GOT3 (cell line): Measurements from ENCODE around the gene KIAA0753.

Source experiments
- DNase-seq: peaks from one replicate; lab custom pipeline; 2025; ENCODE audit warnings: mixed read lengths; lab: John Stamatoyannopoulos, UW

Gene KIAA0753

DNA sequence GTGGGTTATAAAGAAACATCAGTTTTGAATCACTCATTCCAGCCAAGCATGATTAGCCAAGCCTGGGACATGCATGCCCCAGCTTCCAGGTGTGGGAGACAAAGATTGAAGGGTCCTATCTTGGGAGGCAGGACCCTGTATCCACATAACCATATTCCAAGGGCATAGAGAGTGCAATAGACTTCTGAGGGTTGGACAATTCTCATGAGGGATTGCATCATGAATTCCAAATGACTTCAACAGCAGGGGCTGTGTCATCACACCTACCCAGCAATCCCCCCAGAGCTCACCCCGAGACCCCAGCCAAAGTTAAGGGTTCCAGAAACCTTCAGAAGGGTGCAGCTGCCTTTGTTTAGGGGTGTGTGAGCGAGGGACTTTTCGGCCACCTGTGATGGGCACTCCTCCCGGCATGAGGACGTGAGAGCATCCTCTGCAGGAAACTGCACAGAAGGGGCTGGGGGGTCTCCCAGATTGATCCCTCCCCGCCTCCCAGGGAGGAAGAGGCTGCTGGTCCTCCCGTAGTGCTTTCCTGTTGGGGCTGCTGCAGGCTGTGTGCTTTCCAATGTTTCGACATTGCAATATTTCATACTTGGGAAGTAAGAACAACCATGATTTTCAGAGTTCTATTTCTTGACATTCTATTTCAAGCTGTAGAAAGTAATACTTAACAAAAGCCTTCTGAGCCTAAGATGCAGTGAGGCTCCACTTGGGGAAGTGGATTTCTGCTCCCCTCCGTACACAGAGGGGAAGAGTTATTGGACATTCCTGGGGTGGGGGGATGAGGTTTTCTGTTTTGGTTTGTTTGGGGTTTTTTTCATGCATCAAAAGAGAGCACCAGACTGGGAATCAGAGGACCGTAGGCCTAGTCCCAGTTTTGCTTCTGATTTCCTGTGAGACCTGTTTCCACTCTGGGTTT, 70.9 kb downstream of the KIAA0753 start:
- DNase-seq, result no peak

DNA sequence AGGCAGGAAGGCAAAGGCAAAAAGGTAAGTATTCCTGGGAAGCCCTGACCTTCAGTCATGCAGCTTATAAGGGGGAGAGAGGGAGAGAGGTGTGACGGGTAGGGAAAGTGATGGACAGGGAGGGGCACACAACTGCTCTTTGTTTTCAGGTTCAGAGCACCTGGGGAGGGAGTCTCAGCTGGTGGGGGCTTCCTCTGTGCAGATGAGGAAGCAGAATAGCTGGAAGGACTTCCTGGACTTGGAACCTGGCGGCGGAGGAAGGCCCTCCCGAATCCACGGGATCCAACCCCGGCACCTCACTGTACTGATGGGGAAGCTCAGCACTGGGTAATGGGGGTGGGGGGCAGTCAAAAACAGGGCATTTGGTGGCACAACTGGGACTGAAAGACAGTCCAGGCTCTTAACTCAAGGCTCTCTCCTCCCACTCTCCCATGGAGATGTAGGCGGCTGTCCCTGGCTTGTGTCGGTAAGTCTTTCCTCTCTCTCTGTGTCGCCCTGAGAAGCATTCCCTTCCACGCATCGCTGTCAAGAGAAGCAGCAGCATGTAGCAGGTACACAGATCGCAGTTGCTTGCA, 72.2 kb downstream of the KIAA0753 start:
- no peak for DNase-seq

DNA sequence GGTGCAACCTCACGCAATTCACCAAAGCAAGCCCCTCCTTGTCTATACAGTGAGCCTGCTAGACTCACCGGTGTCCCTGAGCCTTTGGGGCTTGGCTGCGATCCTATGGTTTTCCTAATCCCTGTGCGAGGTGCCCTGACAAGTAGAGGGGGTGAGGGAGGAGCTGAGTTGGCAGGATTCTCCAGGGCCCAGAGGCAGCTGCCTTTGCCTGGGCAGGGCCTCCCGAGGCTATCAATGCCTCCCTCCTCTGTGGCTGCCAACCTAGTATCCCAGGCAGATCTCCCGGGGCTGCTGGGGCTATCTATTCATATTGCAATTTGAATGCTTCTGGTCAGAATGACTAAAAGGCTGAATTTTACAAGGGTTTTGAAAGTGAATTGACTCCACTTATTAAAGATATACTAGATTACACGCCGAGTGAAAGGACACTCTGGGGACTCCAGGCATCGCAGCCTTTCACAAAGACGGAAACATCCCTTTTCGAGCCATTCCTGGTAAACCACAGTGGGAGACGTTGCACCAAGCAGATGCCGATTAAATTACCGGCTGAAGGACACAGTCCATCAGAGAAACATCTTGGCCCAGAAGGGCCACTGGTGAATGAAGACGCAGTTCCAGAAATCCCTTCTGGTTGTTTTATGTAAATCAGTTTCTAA, 72.9 kb downstream of the KIAA0753 start:
- no peak for DNase-seq

DNA sequence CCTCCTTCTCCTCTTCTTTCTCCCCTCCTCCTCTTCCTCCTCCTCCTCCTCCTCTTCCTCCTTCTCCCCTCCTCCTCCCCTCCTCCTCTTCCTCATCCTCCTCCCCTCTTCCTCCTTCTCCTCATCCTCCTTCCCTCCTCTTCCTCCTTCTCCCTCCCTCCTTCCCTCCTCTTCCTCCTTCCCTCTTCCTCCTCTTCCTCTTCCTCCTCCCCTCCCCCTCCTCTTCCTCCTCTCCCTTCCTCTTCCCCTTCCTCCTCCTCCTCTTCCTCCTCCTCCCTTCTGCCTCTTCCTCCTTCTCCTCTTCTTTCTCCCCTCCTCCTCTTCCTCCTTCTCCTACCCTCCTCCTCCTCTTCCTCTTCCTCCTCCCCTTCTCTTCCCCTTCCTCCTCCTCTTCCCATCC, 79.1 kb downstream of the KIAA0753 start:
- DNase-seq, result no peak

DNA sequence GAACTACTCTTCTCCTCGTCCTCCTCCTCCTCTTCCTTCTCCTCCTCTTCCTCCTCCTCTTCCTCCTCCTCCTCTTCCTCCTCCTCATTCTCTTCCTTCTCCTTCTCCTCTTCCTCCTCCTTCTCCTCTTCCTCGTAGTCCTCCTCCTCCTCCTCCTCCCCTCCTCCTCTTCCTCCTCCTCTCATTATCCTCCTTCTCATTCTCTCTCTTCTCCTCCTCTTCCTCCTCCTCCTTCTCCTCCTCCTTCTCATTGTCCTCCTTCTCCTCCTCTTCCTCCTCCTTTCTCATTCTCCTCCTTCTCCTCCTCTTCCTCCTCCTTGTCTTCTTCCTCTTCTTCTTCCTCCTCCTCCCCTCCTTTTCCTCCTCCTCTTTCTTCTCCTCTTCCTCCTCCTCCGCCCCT, 80.0 kb downstream of the KIAA0753 start:
- no peak for DNase-seq

DNA sequence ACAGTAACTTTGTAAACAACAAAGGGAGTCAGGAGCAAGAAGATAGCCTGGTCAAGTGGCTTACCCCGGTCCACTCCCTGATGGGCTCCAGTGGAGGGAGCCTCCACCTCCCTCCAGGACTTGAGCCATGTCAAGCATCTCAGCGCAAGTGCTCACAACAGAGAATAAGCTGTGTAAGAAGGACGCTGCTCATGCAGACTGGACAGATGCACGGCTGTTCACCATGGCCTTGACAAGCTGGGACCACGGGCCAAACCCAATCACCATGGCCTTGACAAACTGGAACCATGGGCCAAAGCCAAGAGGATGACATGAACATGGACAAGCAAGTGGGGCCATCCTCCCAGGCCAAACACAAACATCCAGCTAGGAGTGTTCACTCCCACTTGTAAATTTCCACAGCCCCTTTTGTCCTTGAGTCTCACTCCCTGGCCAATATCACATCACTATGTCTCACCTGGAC, 80.7 kb downstream of the KIAA0753 start:
- no peak for DNase-seq

DNA sequence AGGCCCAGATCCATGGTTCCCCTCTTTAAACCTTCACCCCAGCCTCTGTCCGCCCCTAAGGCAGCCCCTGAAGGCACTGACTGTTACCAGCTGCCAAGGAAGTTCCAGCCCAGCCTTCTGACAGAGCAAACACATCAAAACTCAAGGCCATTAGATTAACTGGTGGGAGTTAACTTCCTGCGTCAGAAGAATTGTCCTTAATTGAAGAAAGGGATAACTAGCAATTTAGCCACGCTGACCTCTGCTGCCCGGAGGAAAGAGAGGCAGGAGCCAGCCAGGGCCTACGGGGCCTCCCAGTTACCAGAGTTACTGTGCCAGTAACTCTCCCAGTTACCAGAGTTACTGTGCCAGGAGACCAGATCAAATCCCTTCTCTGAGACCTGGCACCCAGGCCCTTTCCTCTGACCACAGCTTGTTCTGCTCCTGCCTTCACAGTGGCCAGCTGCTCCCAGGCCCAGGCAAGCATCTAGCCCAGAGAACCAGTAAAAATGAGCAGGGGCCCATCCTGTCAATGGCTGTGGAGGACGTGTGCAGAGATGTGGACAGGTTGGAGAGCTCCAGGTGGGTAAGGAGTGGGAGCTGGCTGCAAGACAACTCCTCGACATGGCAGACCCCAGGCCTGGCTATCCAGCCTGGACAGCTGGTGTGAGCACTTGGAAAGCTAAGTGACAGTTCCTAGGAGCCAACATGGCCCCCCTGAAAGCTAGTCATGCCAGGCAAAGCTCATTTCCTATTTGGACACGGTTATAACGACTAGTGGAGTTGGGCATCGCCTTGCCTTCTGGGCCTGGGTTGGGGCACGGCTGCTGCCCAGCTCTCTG, 81.4 kb downstream of the KIAA0753 start:
- no peak for DNase-seq

DNA sequence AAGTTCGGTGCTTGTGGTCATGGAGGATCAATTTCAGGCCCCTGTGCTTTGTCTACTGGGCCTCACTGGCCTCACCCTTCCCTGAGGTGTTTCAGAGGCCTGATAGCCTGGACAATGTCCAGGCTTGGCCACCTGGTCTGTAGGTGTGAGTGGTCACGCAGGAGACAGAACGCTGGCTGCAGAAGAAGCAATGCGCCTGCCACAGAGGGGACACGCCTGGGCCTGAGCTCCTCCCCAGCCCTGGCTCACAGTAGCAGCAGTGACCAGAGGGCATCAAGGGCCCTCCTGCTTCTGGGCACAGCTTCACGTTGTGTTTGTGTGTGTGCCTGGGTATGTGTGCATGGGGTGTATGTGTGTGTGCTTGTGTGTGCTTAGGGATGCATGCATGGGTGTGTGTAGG, 82.2 kb downstream of the KIAA0753 start:
- DNase-seq, result no peak

DNA sequence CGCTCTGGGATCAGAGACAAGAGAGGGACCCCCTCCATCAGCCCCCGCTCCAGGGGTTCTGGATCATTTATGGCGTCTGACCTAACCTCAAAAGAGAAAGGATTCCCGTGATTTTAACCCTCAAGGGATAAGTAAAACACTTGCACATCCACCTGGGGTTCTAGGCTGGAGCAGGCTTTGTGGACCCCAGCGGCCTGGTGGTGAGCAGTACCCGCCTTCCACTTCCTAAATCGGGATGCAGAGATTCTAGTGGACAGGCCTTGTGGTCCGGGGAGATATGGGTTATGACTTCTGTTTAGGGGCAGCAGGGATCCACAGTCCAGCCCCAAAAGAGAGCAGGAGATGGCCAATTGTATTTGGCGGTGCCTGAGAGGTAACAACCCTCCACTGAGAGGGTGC, 83.5 kb downstream of the KIAA0753 start:
- no peak for DNase-seq

DNA sequence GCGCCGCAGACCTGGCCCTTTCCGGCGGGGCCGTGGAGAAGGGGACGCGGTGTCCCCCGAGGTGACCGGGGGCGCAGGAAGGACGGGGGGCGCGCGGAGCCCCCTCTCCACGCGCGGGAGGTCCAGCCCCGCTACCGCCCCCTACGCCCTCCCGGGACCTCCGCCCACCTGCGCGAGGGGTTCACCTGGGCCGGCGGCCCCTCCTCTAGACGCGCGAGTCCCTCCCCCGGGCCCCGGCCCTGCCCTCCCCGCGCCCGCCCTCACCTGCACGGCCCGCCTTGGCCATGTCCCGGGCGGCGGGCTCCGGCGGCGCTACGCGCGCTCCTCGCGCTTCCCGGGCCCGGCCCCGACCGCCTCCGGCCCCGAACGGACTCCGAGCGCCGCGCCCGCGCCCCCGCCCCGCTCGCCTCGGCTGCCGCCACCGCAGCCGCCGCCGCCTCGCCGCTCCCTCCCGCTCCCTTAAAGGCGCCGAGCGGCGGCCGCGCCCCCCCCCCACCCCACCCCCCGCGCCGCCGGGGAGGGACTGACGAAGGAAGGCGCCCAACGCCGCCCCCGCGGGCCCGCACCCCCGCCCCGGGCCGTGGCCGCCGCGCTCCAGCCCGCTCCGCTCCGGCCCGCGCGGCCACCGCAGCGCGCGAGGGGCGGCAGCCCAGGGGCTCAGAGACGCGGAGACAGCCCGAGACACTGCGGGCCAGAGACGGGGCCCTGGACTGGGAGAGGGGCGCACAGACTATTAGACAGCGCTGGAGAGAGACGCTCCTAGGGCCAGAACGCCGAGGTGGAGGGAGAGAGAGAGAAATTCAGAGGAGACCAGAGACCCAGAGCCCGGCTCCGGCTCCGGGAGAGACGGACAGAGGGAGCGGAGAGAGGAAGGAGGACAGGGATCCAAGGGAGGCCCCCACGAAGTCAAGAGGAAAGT, 84.1 kb downstream of the KIAA0753 start, which contains the start of gene PITPNM3:
PITPNM3 (minus strand) TSS at position 435 of the 919 bp plus-strand sequence; CDS start at position 286, 149 bp downstream.
- no peak for DNase-seq

DNA sequence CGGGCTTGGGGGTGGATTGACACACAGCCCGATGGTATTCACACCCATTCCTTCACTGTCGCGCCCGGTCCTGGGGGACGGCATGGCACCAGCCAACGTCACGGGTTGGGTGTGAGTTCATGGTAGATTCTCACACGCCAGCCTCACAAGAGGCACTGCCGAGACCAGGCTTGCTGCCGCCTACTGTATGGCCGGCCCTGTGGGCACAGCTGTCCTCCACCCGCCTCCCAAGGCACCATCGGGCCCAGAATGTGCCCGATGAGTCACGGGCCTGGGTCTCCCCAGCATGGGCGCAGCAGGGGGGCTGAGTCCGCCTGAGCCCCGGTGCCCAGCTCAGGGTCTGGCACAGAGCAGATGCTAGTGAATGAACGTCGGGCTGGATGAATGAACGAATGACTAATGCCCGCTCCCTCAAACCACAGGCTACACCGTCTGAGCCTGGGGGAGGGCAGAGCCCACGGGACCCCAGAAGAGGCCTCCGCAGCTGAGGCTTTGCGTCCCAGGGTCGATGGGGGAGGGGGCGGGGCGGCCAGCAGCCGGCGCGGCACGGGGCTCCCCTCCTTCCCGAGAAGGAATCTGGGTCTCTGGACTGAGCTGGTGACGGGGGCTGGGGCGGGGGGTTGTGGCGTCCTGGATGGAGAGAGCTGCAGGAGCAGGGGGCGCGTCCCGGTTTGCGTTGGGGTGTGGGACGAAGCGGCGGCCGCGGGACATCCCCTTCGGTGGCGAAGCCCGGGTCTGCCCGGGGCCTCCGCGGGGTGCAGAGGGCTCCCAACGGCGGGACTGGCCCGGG, 85.0 kb downstream of the KIAA0753 start:
- no peak for DNase-seq

DNA sequence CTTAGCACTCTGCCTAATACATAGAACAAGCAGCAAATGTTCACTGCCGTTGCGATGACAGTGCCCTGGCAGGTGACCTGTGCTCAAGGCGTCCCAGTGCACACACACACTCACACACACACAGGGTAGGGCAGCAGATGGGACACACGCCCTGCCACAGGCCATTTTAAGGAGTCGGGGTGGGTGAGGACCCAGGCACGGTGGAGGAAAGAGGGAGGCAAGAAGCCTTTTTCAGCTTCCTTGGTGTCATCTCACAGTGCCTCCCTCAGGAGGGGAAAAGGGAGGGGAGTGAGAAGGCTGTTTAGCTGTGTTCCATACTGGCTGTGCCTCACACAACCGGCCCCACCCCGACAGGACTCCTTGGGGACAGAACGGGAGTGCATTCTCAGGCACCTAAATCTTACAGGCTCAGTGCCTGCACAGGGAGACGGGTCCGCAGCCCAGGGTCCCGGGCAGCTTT, 85.6 kb downstream of the KIAA0753 start:
- no peak for DNase-seq

DNA sequence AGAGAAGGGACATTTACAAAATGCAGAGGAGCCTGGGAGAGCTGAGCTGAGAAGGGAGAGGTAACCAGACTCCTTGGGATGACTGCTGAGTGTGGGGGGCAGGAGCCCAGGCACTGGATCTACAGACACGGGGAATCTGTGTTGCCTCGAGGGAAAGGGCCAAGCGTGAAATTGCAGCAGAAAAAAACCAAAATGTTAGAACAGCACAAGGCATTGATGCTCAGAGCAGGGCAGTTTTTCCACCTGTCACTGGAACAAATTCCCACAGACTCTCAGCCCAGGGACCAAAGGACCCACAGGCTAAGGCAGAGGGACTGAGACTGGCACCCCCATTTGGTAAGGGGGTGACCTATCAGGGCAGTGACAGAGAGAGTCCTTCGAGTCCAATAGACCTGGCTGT, 86.2 kb downstream of the KIAA0753 start:
- no peak for DNase-seq

DNA sequence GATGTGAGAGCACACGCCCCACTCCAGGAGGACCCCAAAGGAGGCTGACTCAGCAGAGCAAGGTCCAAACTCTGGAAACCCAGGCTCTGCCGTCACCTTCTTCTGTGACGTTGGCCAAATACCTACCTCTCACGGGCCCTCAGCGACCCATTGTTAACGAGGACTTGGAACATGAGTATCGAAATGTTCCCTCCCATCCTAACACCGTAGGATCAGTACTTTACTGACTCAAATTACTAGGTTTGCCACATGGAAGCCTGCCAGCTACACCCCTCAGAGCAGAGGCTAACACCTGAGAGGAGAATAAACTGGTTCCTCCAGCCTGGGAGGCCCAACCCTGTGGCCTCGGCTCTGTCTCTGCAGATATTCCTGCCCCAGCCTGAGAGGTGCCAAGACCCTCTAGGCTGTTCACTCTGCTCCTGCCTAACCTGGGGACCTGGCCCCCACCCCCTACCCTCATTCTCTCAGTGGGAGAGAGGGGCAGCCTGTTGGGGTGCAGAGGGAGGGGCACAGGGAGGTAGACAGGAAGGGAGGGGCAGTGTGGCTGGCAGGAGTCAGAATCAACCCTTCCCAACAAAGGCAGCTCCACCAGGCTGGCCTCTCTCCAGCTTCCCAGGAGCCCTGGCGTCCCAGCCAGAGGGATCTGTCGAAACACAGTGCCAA, 88.5 kb downstream of the KIAA0753 start:
- DNase-seq, result no peak

DNA sequence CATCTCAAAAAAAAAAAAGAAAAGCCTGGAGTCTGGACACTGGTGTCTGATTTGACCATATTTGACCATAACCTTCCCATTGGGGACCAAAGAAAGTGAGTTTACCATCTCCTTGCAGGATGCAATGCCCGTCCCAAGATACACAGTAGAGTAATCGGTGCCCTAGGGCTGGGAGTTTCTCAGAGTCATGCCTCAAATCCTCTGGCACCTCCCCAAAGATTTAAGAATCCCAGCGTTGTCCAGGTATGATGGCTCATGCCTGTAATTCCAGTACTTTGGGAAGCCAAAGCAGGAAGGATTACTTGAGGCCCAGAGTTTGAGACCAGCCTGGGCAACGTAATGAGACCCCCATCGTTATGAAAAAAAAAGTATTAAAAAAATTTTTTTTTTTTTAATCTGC, 89.2 kb downstream of the KIAA0753 start:
- DNase-seq, result no peak

DNA sequence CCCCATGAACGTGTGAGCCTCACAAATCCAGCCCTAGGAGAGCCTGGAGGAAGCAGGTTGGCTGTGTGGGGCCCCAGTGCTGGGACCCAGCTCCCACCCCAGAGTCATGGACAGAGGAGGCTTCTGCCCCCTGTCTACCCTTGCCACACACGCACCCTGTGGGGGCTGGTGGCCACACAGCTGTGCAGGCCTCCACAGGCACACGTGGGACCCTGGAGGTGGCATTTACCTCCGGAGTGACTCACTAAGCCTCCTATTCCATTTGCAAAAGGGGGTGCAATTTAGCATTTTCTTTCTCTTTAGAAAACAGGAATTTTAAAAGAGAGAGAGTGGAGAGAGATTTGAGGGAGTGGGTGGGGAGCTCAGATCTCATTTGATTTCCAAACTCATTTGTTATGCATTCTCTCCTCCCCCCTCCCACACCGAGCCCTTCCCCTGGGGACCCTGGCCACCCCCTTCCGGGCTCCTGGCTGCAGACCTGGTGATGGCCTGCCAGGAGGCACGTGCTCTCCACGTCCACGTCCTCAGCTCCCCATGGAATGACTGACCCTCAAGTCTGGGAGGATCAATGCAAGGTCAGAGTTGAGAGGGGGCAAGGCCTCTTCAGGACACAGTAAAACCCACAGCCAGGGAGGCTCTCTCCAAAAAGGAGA, 91.0 kb downstream of the KIAA0753 start:
- DNase-seq, result no peak

DNA sequence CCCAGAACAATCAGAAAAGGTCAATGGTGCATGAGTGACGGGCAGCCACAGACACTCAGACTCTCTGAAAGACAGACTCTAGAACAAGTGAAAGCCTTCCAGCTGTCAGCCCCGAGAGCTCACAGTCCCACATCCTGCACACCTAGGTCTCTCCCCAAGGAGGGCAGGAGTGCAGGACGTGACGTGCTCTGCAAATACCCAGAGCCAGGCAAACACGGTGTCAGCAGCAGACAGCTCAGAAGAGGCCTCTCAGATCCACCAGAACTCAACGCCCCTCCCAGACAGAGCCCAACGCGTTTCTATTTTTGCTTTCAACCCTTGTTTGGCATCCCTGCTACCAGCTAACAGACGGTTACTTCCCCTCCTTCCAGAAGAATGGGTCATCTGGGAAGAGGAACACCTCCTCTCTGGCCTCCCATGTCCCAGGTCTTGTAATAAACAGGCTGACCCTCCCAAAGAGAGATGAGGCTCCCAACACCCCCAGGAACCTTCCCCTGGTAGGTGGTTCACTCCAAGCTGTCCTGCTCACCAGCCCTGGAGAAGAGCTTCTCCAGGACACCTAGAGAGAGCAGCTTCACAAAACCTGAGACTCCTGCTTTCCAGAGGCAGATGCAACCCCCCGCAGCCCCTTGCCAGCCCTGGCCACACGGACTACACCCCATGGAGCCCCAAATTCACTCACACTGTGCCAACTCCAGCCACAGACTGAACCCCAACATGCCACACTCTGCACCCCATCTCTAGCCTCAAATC, 91.8 kb downstream of the KIAA0753 start:
- DNase-seq, result no peak

DNA sequence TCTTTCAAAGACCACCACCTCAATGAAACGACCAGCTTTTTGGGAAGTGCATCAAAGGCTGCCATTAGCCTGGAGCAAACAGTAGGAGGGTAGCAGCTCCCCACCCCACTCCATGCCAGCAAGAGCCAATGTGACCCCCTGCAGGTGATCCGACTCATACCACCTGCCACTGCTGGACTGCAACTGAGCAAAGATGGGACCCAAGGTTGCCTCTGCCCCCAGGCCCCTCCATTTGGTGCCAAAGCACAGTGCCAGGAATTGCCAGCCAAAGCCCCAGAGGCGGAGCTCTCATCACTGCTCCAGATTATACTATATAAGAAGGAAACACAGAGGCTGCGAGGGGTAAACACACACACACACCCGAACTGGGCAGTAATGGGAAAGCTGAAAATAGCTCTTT, 92.5 kb downstream of the KIAA0753 start:
- DNase-seq, result no peak
